ENCODE measurements around the gene ZNF219.

Gene ZNF219

DNA sequence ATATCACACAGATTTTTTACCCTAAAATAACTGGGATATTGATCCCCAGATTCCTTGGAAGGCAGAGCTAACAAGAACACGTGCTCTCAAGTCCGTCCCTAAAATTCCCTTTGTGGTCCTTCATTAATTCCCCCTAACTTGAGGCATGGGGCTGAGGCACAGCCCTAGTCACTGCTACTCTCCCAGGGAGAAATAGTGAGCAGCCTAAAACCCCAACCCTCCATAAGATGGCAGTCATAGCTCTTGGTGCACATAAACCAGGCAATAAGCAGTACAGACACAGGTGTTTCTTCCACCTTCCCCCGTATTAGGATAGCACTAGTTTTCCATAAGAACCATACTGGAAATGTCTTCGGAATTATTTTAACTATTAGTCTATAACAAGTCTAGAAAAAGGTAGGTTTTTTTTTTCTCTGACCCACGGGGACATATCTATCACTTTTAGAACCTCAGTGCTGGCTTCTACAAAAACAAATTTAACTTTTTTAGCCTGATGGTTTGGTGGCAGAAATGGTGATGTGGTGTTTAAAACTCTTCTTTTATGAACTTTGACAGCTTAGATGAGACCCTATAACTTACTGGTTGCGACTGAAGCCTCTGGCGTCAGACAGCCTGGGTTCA lies 31.5 kb downstream of the ZNF219 start:
- DNase-seq: no peak

DNA sequence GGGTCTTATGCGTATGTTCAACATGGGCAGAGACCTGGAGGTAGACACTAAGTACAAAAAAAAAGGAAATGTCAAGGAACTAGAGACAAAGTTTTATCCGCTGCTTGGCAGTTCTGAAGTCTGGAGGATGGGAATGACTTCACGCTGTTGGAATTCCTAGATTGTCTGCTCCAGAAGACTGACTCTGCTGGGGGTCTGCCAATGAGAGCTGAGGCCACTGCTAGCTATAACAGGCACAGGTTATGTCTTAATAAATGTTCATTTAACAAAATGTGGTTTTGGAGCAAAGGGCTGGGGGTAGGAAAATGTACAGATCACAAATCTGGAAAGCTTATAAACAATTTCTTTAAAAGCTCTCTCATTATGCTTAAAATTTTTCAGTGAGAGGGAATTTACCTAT lies 35.0 kb downstream of the ZNF219 start:
- DNase-seq: no peak

DNA sequence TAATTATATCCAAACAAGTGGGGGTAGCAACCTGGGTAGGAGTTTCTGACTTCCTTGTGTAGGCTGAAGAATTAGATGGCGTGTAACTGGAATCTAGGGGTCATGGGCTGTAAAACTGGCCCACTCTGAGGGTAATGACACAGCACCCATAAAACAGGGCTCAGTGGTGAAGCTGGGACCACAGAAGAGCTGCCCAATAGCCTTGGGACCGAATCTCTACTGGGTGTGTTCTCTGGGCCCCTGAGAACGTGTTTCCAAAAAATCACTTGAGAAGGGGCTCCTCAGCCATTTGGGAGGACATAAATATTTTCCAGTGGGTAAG lies 37.1 kb downstream of the ZNF219 start:
- no peak for DNase-seq

DNA sequence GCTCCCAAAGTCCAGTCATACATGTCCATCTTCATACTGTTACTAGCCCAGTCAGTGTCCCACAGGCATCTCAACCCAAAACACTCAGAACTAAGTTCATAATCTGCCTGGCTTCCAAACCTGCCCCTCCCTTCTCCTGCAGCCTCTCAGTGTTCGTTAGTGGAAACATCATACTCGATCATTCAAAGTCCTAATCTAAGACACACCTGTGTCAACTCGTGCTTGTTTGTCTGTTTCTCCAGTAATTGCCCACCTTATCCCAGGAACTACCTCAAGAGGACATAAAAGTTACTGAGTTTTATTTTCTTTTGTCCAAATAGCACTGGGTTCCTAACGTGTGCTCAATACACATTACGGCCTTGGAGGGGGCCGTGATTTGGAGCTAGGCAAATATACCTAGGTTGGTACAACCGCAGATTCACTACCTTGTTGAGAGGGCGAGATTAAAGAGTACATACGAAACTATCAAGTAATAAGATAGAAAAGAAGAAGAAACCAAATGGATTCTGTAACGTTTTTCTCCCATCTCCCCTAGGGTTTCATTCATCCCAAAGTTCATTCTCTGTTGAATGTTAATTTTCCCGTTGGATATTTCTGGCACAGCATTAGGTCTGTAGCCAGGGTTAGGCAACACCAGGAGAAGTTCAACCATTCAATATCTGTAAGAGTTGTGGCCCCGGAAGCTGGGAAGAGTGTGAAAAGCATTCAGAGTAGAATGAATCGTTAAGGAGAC lies 37.7 kb downstream of the ZNF219 start:
- DNase-seq: no peak

DNA sequence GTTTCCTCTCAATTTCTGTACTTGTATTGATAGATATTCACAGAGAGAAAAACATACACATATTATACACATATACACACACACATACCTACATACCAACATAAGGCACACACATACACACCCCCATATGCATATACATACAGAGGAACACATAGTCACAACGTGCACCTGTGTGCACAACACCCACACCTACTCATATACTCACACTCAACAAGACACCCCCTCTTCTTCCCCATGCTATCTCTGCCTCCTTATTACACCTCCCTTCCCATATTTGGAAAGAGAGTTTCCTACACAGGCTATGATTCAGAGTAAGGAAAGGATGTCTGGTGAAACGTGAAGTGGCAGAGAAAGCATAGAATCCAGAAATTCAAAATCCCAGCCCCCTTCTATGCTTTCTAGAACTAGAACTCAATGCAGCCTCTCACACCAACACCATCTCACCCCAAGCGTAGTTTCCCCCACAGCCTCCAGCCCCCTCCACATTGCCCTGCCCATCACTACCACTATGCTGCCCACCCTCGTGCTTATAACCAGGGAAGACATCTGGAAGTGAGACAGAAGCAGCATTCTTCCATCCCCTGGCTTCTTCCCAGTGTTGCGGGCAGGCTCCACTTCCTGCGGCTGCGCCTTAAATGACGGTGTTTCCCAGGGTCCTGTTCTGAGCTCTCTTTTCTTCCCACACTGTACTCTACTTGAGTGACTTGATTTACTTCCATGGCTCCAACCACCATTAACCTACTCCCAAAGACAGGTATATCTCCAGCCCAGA lies 38.4 kb downstream of the ZNF219 start:
- no peak for DNase-seq

DNA sequence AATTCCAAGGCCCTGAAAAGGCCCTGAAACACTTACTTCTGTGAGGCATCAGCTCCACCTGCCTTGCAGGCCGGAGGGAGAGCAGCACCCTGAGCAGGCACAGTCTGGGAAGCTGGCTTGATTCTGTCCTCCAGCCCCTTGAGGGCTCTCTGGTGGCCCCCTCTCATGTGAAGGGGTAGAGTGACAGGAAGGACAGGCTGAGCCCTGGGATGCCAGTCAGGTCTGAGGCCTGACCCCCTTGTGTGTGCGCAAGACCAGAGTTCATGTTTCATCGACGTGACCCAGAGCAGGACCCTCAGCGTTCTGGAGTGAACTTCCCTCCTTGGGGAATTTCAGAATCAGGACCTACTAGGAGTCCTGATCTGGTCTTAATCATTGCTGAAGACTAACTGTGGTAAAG lies 39.6 kb downstream of the ZNF219 start:
- no peak for DNase-seq

DNA sequence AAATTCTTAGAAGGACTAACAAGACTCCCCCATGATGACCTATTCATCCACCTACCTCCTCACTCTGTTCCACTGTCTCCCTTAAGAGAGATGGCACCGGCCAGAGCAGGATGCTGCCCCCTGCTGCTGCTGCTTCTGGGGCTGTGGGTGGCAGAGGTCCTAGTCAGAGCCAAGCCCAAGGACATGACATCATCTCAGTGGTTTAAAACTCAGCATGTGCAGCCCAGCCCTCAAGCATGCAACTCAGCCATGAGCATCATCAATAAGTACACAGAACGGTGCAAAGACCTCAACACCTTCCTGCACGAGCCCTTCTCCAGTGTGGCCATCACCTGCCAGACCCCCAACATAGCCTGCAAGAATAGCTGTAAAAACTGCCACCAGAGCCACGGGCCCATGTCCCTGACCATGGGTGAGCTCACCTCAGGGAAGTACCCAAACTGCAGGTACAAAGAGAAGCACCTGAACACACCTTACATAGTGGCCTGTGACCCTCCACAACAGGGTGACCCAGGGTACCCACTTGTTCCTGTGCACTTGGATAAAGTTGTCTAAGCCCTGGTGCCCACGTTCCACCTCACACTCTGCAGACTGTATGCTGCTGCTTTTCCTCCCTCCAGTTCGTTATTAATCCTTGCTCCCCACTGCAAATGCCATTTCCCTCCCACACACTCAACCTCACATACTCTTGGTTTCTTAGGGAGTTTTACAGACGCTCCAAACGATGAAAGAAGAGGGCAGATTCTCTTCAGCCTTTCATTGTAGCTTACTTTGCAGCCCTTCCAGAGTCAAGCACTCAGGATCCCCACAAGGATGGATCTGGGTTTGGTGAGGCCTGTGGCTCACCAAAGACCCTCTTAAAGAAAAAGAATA lies 40.4 kb downstream of the ZNF219 start, which contains the start of gene RNASE8:
Gene RNASE8, plus strand, starts transcription at position 20 of the 873 bp plus-strand sequence. Its CDS starts 71 bp downstream, at position 91.
- no peak for DNase-seq

DNA sequence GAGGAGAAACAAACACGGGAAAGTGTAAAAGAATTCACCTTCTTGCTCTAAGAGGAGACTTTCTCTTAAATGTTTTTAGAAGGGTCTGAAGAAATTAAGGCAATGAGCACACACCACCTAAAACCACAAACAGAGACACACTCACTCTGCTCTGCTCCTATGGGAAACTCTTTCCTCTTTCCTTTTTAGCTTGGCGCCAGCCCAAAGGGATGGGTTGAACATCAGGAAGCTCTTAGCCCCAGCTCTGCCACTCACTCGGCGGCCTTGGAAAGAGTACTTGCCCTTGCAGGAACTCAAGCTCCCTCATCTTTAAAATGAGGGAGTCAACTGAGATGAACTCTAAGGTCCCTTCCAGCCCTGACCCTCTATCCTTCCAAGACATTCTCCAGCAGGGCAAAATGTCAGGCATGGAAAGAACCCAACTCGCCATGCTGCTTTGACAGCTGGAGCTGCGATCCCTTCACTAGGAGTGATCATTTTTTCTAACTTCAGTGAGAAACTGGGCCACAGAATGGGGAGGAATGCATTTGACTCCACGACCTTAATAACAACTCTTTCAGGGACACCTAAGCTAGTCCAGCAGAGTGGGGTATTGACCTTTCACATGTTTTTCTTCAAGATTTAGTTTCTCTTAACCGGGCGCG lies 41.8 kb downstream of the ZNF219 start:
- DNase-seq: no peak

DNA sequence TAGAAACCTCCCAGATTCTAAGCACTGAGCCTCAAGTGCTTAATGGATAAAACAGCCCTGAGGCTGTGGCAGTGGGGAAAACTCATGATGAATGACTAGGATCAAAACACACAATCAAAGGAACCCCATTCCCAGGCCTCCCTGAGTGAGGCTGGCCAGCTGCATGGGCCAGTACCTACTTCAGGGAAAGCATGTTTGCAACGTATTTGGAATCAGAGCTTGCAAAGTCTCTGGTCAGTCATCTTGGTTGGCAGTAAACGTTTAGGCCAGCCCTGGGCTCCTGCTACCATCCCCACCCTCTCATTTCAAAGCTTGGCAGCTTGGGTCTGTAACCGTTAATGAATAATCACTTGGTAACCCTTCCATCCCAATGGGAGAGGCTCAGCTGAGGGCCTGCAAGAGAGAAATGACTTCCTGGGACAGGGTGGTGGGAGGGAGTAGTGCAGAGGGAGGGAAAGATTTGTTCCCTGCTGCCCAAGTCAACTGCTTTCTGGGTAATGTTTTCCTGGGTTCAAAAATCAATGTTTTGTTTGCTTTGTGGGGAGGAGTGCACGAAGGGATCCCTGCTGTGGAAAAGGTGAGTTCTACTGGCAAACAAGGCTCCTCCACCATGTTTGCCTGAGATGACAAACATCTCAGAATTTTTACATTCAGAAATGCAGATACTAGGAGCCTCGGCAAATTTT lies 42.9 kb downstream of the ZNF219 start:
- no peak for DNase-seq

DNA sequence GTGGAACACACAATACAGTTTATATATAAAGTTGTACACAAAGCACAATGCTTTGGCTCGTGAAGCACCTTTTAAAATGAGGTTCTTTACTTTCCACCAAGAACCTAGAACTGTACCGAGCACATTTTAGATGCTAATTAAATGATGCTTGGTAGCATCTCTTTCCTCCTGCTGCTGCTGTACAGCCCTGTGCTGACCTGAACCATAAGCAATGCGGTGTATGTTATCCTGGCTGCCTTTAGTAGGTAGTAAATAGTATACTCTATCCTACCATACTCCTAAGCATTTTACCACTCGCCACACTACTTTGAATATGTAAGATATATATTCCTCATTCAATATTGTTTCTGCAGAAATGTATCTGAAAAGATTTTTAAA lies 43.7 kb downstream of the ZNF219 start:
- no peak for DNase-seq

DNA sequence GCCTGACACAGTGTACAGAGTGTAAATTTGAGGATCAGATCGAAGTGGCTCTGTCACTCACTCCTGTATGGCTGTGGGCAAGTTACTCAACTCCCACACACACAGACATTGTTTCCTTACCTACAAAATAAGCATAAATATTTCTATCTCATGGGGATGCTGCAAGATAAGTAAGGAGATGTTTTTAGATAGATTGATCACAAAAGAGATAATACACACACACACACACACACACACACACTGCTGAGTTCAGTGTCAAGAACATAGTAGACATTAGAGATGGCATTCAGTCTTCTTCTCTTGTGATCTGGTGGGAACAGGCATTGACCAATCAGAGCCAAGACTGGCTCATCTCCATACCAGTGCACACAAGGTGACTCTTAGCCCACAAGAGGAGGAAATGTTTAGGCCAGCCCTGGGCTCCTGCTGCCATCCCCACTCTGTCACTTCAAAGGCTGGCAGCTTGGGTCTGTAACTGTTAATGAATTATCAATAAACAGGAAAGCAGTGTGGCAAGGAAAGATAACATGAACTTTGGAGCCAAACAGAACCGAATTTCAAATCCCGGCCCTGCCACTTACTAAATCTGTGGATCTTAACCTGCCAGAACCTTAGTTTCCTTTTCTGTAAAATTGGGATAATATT lies 44.2 kb downstream of the ZNF219 start:
- DNase-seq: no peak

DNA sequence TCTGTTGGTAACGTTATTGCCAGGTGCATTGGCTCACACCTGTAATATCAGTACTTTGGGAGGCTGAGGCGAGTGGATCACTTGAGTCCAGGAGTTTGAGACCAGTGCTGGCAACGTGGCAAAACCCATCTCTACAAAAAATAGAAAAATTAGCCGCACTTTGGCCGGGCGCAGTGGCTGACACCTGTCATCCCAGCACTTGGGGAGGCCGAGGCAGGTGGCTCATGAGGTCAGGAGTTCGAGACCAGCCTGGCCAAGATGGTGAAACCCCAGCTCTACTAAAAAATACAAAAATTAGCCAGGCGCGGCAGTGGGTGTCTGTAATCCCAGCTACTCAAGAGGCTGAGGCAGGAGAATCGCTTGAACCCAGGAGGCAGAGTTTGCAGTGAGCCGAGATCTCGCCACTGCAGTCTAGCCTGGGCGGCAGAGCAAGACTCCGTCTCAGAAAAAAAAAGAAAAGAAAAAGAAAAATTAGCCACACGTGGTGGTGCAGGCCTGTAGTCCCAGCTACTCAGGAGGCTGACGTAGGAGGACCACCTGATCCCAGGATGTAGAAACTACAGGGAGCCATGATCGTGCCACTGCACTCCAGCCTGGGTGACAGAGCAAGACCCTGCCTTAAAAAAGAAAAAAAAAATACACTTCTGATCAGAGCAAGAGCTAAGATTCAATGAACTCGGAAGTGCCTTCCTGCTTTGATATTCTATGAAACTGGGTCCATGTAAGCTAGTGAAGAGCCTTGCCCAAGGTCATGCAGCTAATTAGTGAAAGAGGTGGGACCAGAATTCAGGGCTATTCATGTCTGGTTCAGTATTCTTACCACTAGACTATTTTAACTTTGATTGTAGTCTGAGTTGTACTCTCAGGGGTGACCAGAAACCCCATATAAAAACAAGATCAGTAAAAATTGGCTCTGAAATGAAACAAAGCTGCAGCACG lies 45.0 kb downstream of the ZNF219 start:
- no peak for DNase-seq

DNA sequence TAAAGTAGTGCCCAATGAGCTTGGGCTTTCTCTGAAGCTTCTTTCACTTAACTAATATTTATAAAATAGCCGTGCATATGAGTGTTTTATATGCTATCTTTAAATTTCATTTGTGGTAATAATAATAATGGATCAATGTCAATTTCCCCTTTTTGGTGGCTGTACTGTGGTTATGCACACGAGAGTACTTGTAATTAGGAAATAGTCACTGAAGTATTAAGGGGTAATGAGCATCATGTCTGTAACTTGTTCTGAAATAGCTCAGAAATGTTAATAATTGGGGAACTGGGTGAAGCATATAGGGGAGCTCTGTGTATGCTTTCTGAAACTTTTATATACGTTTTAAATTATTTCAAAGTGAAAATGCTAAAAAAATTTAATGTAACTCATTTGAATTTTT lies 47.9 kb downstream of the ZNF219 start:
- DNase-seq: no peak

DNA sequence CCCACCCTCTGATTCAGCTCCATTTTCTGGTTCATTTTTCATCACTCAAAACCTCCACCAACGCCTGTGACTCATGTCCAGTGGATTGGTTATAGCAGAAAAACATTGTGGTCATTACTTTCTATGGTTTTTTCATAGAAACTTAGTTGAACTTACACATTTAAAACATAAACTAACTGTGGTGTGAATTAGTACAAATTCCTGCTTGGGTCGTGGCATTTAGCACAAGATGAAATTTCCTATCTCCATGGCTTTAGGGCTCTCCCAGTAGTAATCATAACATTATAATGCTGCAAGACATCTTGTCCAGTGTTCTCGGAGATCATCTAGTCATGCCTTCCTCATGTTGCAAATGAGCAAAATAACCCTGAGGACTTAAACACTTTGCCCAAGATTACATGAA lies 49.2 kb downstream of the ZNF219 start:
- DNase-seq: no peak

DNA sequence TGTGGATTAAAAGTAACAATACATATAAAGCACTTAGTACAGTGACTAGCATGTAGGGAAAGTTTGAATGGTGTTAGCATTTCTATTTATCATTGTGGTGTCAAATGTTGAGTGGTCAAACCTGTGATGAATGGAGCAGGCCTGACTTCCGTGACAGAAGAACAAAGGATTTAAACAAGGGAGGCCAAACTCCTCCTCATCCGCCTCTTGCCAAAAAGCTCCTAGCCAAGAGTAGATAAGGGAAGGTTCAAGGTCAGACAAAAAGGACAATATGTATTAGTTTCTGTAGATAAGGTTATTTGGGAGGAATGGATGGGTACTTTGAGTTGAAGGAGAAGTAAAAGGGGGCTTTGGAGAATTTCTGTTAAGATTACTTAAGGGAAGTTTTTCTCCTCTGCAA lies 49.8 kb downstream of the ZNF219 start:
- DNase-seq: no peak

DNA sequence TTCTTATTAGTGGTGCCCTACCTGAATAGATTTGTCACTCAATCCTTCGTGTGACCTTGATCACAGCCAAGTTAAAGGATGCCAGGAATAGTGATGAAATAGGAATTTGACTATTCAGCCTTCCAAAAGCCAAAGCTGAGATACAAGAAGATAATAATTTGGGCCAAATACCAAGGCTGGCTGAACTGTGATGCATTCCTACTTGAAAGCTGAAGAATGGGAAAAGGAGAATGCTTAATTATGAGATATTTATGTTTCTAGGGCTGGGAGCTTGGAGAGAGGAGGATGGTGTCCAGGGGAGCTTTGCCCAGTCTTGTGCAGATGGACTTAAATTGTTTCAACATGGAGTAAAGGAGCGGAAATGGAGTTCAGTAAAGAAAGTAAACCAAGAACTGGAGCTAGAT lies 51.1 kb downstream of the ZNF219 start:
- DNase-seq: no peak

DNA sequence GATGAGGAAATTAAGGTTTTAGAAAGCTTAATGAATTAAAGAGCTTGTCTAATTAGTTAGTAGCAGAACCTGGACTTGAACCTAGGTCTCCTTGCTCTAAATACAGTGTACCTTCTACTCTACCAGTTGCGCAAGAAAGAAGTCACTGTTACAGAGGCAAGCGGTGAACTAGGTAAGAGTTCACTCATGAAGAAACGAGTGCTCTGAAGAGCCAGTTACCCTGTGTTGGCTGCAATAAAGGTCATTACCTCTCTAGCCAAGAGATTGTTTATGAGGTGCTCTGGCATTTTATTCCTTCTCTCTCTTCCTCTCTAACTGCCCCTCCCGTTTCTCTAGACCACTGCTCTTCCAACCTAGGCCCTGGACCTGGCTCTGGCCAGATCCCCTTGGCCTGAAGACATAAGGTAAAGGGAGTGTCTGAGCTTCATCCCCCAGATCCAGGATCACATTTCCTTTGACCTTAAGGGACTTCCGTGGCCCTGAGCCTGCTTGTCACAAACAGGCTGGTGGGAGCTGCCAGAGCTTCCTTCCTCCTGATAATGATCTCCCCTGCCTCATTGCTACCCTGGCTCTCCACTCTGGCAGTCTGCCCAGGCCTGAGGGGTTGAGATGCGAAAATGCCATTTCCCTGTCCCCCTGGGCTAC lies 54.4 kb downstream of the ZNF219 start:
- no peak for DNase-seq

DNA sequence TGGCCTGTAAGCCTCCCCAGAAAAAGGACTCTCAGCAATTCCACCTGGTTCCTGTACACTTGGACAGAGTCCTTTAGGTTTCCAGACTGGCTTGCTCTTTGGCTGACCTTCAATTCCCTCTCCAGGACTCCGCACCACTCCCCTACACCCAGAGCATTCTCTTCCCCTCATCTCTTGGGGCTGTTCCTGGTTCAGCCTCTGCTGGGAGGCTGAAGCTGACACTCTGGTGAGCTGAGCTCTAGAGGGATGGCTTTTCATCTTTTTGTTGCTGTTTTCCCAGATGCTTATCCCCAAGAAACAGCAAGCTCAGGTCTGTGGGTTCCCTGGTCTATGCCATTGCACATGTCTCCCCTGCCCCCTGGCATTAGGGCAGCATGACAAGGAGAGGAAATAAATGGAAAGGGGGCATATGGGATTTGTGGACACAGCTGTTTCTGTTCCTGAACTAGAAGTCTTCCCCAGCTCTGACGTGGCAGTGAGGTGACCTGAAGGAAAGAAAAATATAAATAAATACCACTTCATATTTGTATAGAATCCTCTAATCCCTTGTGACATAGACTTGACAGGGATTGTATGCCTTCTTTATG lies 55.0 kb downstream of the ZNF219 start:
- no peak for DNase-seq

DNA sequence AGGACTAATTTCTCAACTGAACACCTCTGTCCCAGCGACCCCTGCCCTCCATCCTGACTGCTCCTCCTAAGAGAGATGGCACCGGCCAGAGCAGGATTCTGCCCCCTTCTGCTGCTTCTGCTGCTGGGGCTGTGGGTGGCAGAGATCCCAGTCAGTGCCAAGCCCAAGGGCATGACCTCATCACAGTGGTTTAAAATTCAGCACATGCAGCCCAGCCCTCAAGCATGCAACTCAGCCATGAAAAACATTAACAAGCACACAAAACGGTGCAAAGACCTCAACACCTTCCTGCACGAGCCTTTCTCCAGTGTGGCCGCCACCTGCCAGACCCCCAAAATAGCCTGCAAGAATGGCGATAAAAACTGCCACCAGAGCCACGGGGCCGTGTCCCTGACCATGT lies 55.5 kb downstream of the ZNF219 start:
- DNase-seq: no peak
